ENCODE data around the gene GAS2. TPM values are rescaled to one million over a fixed set of nuclear protein-coding genes. Genes with fewer than 3 reads are reported as not detected.

The GAS2 gene
- total and polyA plus RNA-seq, 2 donors (not counting 3 experiments of a cell fraction or from before 2014, with no cell fraction given) = 0.54 to 0.88 TPM

DNA sequence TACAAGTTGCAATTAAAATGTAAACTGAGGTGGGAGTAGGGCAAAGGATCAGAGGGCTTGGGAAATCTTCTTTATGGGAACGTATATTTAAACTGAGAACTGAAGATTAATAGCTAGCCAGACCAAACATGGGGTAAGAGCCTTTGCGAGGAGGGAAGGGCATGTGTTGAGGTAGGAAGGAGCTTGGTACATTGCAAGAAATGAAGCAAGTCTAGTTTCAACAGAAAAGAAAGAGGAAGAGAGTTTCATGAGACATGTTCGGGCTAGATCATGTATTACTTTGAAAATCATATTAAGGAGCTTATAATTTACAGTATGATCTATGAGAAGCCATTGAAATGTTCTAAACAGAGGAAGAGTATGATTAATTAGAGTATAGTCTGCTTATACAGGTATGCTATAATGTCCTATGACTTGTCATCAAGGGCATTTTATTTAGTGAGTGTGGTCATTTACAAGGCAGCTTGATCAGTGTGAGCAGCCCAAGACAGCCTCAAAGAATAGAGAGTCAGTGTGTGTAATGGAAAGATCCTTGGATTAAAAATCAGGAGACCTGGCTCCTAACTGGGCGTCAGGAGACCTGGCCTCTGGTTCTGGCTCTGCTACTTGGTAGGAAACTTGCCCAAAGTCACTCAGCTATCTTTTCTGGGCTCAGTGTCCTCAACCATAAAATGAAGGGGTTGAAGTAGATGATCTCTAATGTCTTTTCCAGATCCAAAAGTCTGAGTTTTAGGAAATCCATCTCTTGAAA lies 10.9 kb downstream of the GAS2 start:
- TF ChIP-seq POLR2A (IDR thresholded peaks at IDR 0.05; ENCODE audit: low read depth, low read length) = no peak
- TF ChIP-seq JUN (IDR thresholded peaks at IDR 0.05; ENCODE audit: borderline replicate concordance, insufficient read depth, insufficient read length, low read depth) = no peak
- TF ChIP-seq GATA2 (IDR thresholded peaks at IDR 0.05; ENCODE audit: insufficient read depth, insufficient read length, low read depth, low read length) = no peak
- TF ChIP-seq, protein P1, sequence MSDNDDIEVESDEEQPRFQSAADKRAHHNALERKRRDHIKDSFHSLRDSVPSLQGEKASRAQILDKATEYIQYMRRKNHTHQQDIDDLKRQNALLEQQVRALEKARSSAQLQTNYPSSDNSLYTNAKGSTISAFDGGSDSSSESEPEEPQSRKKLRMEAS (IDR thresholded peaks at IDR 0.05; ENCODE audit: insufficient read depth, insufficient read length) = no peak
- no peak for TF ChIP-seq POLR2AphosphoS5 (IDR thresholded peaks at IDR 0.05; ENCODE audit: insufficient read depth, low read depth, low read length)
- no peak for TF ChIP-seq FOS (IDR thresholded peaks at IDR 0.05; ENCODE audit: borderline replicate concordance, insufficient read depth, low read length)
- TF ChIP-seq EZH2 (IDR thresholded peaks at IDR 0.05; ENCODE audit: borderline replicate concordance, low read depth, low read length, severe bottlenecking) = no peak
- no peak for TF ChIP-seq MYC (IDR thresholded peaks at IDR 0.05; ENCODE audit: low read depth, low read length)
- TF ChIP-seq, protein P2, sequence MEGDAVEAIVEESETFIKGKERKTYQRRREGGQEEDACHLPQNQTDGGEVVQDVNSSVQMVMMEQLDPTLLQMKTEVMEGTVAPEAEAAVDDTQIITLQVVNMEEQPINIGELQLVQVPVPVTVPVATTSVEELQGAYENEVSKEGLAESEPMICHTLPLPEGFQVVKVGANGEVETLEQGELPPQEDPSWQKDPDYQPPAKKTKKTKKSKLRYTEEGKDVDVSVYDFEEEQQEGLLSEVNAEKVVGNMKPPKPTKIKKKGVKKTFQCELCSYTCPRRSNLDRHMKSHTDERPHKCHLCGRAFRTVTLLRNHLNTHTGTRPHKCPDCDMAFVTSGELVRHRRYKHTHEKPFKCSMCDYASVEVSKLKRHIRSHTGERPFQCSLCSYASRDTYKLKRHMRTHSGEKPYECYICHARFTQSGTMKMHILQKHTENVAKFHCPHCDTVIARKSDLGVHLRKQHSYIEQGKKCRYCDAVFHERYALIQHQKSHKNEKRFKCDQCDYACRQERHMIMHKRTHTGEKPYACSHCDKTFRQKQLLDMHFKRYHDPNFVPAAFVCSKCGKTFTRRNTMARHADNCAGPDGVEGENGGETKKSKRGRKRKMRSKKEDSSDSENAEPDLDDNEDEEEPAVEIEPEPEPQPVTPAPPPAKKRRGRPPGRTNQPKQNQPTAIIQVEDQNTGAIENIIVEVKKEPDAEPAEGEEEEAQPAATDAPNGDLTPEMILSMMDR (IDR thresholded peaks at IDR 0.05; ENCODE audit: extremely low read depth in 1 of 2, insufficient read depth in 1 of 2, low read depth in 1 of 2, low read length in 2 of 2) = no peak
- no peaks in the 10 kb centered on the region for H4K20me1 ChIP-seq (replicated peaks; ENCODE audit: control insufficient read depth, extremely low read depth, insufficient read depth, low read length)
- H3K4me2 ChIP-seq (ENCODE audit: insufficient read depth, low read length) = no peak overlapping the region
- no peaks in the 10 kb centered on the region for H3K9me3 ChIP-seq (replicated peaks; ENCODE audit: control insufficient read depth, insufficient read depth, low read length)
- no peak overlapping the region for H3K9ac ChIP-seq (replicated peaks; ENCODE audit: extremely low read depth, insufficient read depth, low read length)
- FAIRE-seq = no peak
- H3K4me1 ChIP-seq (ENCODE audit: control insufficient read depth, extremely low read depth, insufficient read depth, low read length) = no peaks in the 10 kb centered on the region
- CTCF ChIA-PET = interaction anchor here (1.2 kb wide), 1 partner anchor 145 kb away, joined by 3 read pairs; no protein-coding TSS in a partner anchor
- intact Hi-C loops (cut with micrococcal nuclease) (no loop called here), dilution Hi-C loops (cut with MboI; ENCODE audit: extremely low pct_ligation_motif_present, low sequenced_read_pairs) (no loop called here)
- H3K9me1 ChIP-seq (replicated peaks; ENCODE audit: control insufficient read depth, extremely low read depth, insufficient read depth, low read length) = no peaks in the 10 kb centered on the region
- H3K27me3 ChIP-seq (ENCODE audit: control insufficient read depth in 2 of 2, insufficient read depth in 2 of 2, low read length in 2 of 2) = peaks cover 8 to 14% of the 10 kb centered on the region in 2 experiments
- DNase-seq (ENCODE audit: low read depth, low spot score) = no peak
- POLR2A ChIA-PET = no interaction called here
- H3K79me2 ChIP-seq (ENCODE audit: control insufficient read depth, insufficient read depth, low read length) = no peaks in the 10 kb centered on the region
- H3K27ac ChIP-seq (ENCODE audit: insufficient read depth, low read depth, low read length) = no peak overlapping the region
- no TSS peak for BruUV-seq (replicated peaks)
- H3K36me3 ChIP-seq (ENCODE audit: control insufficient read depth in 2 of 2, extremely low read depth in 1 of 2, insufficient read depth in 2 of 2, low read length in 2 of 2) = no peaks in the 10 kb centered on the region
- H2AFZ ChIP-seq (ENCODE audit: low read depth, low read length) = no peak overlapping the region
- no peak overlapping the region for H3K4me3 ChIP-seq (replicated peaks in 1 of 3; ENCODE audit: insufficient read depth in 1 of 3, low read depth in 1 of 3, low read length in 3 of 3)
